ENCODE measurements around the gene ATP5MC3.

DNA sequence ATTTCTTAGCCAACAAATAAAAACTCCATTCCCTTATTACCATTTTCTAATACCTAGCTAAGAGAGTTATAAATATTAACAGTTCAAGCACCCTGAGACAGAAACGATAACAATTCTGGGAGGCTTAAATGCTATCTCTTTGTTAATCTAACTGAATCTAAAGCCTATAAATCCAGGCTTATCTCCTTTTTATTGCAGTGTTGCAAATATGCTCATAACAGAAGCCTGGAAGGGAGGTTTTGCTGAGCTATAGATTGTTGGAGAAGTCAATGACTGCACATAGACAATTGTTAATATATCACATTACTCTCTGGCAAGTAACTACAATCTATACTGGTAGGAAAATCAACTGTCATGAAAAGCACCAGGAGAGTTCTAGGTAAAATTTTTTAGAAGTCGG, 43.7 kb downstream of the ATP5MC3 start:
- TF ChIP-seq EZH2phosphoT487 (IDR thresholded peaks at IDR 0.05; ENCODE audit: insufficient read depth, low read depth) (no peak), EZH2 (IDR thresholded peaks at IDR 0.05; ENCODE audit: insufficient read depth, poor library complexity, severe bottlenecking) (no peak)

Measured in GM23248 (cell line).